ENCODE measurements around the gene LIPA. TPM values are rescaled to one million over a fixed set of nuclear protein-coding genes. Genes with fewer than 3 reads are reported as not detected.
"Not testable (repeated sequence)": the region's sequence is repeated elsewhere in the genome, so short reads cannot be mapped to it uniquely, and the experiment has no call there.

LIPA gene
- total RNA-seq, 5 donors from 2014 or later (not counting 1 experiment from before 2014, with no cell fraction given) = 23.2 to 38.2 (median 33.6) TPM

DNA sequence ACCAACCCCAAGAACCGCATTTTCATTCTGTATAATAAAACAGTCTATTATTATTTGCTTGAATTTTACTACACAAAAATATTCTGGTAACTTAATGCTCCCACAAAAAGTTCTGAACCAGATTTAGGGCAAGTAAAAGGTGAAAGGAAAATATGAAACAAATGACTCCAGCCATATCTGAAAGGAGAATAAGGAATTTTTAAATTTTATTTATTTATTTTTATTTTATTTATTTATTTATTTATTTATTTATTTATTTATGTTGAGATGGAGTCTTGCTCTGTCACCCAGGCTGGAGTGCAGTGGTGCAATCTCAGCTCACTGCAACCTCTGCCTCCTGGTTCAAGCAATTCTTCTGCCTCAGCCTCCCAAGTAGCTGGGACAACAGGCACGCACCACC, 4.0 kb downstream of the LIPA start:
- H3K4me3 ChIP-seq (ENCODE audit: control insufficient read depth in 1 of 2, extremely low read depth in 1 of 2, low read length in 1 of 2); ATAC-seq (replicated peaks in 1 of 4); H3K9me3 ChIP-seq; H3K27ac ChIP-seq (ENCODE audit: low read length); H3K27me3 Mint-ChIP-seq; H3K4me3 Mint-ChIP-seq; H3K27ac Mint-ChIP-seq; H3K9me3 Mint-ChIP-seq; CTCF ChIA-PET; H3K27me3 ChIP-seq (replicated peaks in 1 of 2; ENCODE audit: control insufficient read depth in 2 of 2, extremely low read depth in 1 of 2, insufficient read depth in 2 of 2, low read length in 1 of 2); DNase-seq; POLR2A ChIA-PET: not testable (repeated sequence)
- 91% methylated on average over 1 of the region's 2 CpGs for WGBS (ENCODE audit: insufficient coverage)
- Histone ChIP-seq H3K36me3 (ENCODE audit: control insufficient read depth in 2 of 2, extremely low read depth in 1 of 2, insufficient read depth in 1 of 2, low read length in 1 of 2) (peaks cover 0 to 11% of the 10 kb centered on the region in 2 donors), H3K4me1 (ENCODE audit: control insufficient read depth in 1 of 2, extremely low read depth in 1 of 2, insufficient read depth in 2 of 2, low read length in 2 of 2) (peaks cover 9 to 14% of the 10 kb centered on the region in 2 experiments)
- Mint-ChIP-seq H3K36me3 (peaks cover 12% of the 10 kb centered on the region), H3K4me1 (peaks cover 23 to 32% (median 29%) of the 10 kb centered on the region in 3 donors)

DNA sequence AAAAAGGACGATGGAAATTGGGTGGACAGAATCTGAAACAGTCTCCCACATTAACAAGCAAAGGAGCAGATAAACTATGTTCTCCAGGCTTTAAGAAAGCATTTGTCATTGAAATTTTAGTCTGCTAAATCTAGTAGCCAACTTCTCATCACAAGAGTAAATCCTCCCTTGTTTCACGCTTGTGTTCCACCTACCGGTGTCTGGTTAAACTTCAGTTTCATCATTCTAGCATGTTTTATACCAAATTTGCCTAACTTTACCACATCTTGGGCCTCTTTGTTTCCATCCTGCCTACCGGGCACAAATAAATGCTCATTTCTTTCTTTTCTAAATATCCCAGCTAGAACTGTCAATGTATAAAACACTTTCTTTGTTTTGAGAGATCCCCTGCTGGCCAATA, 5.8 kb downstream of the LIPA start:
- ChIA-PET POLR2A (no interaction called here), CTCF (no interaction called here)
- Mint-ChIP-seq H3K9me3 (no peaks in the 10 kb centered on the region), H3K4me1 (peaks cover 18 to 27% (median 25%) of the 10 kb centered on the region in 3 donors), H3K36me3 (peaks cover 18% of the 10 kb centered on the region), H3K27me3 (no peaks in the 10 kb centered on the region), H3K4me3 (no peak overlapping the region), H3K27ac (no peak overlapping the region)
- no peaks in the 10 kb centered on the region for H3K27me3 ChIP-seq (replicated peaks in 1 of 2; ENCODE audit: control insufficient read depth in 2 of 2, extremely low read depth in 1 of 2, insufficient read depth in 2 of 2, low read length in 1 of 2)
- H3K36me3 ChIP-seq (ENCODE audit: control insufficient read depth in 2 of 2, extremely low read depth in 1 of 2, insufficient read depth in 1 of 2, low read length in 1 of 2) = peaks cover 0 to 19% of the 10 kb centered on the region in 2 donors
- DNase-seq (no peak), ATAC-seq (replicated peaks in 1 of 4) (no peak)
- no peak overlapping the region for H3K4me3 ChIP-seq (ENCODE audit: control insufficient read depth in 1 of 2, extremely low read depth in 1 of 2, low read length in 1 of 2)
- H3K4me1 ChIP-seq (ENCODE audit: control insufficient read depth in 1 of 2, extremely low read depth in 1 of 2, insufficient read depth in 2 of 2, low read length in 2 of 2) = peaks cover 1 to 6% of the 10 kb centered on the region in 2 experiments
- 91% methylated on average over 2 of the region's 4 CpGs for WGBS (ENCODE audit: insufficient coverage)
- no peak overlapping the region for H3K27ac ChIP-seq (ENCODE audit: low read length)
- no peaks in the 10 kb centered on the region for H3K9me3 ChIP-seq

DNA sequence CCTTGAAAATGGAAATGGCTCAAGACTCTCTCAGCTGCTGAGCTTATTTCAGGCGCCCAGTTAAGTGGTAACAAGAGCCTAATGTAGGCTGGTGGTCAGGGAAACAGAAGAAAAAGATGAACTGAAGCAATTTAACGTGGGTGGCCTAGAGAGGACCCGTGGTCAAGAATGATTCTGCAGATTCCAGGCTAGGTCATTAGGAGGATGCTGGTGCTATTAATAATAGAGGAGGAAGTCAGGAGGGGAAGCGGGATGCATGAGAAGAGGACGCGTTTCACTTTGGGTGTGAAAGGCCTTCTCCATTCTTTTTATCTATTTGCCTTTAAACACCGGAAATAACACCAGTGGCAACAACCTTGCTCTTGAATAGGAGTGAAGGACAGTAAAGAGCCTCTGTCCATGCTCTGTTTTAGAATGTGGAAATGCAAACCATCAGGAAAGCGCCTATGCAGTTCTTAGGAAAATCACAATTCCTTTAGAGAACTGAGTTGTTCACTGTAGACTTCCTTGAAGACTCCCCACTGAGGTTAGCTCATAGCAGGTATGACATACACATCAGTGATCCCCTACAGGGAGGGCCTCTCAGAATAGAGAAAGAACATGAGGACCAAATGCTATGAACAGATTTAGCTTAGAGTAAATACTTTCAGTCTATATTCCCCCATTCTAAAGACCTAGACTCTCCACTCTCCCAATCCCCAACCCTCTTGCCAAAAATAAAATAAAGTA, 8.6 kb downstream of the LIPA start:
- ATAC-seq (replicated peaks in 1 of 4) (no peak), DNase-seq (no peak)
- Mint-ChIP-seq H3K4me1 (peaks cover 6 to 9% (median 6%) of the 10 kb centered on the region in 3 donors), H3K36me3 (peaks cover 35% of the 10 kb centered on the region), H3K27ac (no peak overlapping the region), H3K4me3 (no peak overlapping the region), H3K9me3 (no peaks in the 10 kb centered on the region), H3K27me3 (no peaks in the 10 kb centered on the region)
- WGBS (ENCODE audit: insufficient coverage) = 84% methylated on average over 3 of the region's 8 CpGs
- ChIA-PET POLR2A (no interaction called here), CTCF (no interaction called here)
- Histone ChIP-seq H3K4me3 (ENCODE audit: control insufficient read depth in 1 of 2, extremely low read depth in 1 of 2, low read length in 1 of 2) (no peak overlapping the region), H3K9me3 (no peaks in the 10 kb centered on the region), H3K36me3 (ENCODE audit: control insufficient read depth in 2 of 2, extremely low read depth in 1 of 2, insufficient read depth in 1 of 2, low read length in 1 of 2) (peaks cover 0 to 29% of the 10 kb centered on the region in 2 donors), H3K27me3 (replicated peaks in 1 of 2; ENCODE audit: control insufficient read depth in 2 of 2, extremely low read depth in 1 of 2, insufficient read depth in 2 of 2, low read length in 1 of 2) (no peaks in the 10 kb centered on the region), H3K4me1 (ENCODE audit: control insufficient read depth in 1 of 2, extremely low read depth in 1 of 2, insufficient read depth in 2 of 2, low read length in 2 of 2) (peaks cover 0 to 2% of the 10 kb centered on the region in 2 experiments), H3K27ac (ENCODE audit: low read length) (no peak overlapping the region)

DNA sequence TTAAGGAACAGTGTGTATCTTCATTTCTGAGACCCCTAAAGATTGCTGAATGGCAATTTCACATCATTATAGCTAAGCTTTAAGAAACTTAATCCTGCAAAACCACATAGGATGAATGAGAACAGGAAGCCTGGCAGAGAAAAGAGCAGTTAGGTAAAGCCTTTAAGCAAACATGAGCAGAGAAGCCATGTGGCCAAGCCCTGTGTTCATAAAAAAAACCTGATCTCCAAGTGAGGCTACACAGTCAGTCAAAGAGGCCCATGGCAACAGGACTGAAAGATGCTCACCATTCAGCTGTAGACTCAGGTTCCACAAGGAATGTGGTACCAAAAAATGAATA, 9.3 kb downstream of the LIPA start:
- CTCF ChIA-PET = interaction anchor here in 1 of 2 donors (0.6 kb wide), 1 partner anchor 158 kb away, joined by 5 read pairs; no protein-coding TSS in a partner anchor
- Mint-ChIP-seq H3K4me3 (no peak overlapping the region), H3K27me3 (no peaks in the 10 kb centered on the region), H3K27ac (no peak overlapping the region), H3K9me3 (no peaks in the 10 kb centered on the region), H3K4me1 (peaks cover 6 to 7% (median 6%) of the 10 kb centered on the region in 3 donors), H3K36me3 (peaks cover 39% of the 10 kb centered on the region)
- Histone ChIP-seq H3K27me3 (replicated peaks in 1 of 2; ENCODE audit: control insufficient read depth in 2 of 2, extremely low read depth in 1 of 2, insufficient read depth in 2 of 2, low read length in 1 of 2) (no peaks in the 10 kb centered on the region), H3K9me3 (no peaks in the 10 kb centered on the region), H3K4me3 (ENCODE audit: control insufficient read depth in 1 of 2, extremely low read depth in 1 of 2, low read length in 1 of 2) (no peak overlapping the region), H3K4me1 (ENCODE audit: control insufficient read depth in 1 of 2, extremely low read depth in 1 of 2, insufficient read depth in 2 of 2, low read length in 2 of 2) (peaks cover 0 to 2% of the 10 kb centered on the region in 2 experiments), H3K36me3 (ENCODE audit: control insufficient read depth in 2 of 2, extremely low read depth in 1 of 2, insufficient read depth in 1 of 2, low read length in 1 of 2) (peaks cover 0 to 29% of the 10 kb centered on the region in 2 donors), H3K27ac (ENCODE audit: low read length) (no peak overlapping the region)
- POLR2A ChIA-PET = no interaction called here
- DNase-seq (no peak), ATAC-seq (replicated peaks in 1 of 4) (no peak)

DNA sequence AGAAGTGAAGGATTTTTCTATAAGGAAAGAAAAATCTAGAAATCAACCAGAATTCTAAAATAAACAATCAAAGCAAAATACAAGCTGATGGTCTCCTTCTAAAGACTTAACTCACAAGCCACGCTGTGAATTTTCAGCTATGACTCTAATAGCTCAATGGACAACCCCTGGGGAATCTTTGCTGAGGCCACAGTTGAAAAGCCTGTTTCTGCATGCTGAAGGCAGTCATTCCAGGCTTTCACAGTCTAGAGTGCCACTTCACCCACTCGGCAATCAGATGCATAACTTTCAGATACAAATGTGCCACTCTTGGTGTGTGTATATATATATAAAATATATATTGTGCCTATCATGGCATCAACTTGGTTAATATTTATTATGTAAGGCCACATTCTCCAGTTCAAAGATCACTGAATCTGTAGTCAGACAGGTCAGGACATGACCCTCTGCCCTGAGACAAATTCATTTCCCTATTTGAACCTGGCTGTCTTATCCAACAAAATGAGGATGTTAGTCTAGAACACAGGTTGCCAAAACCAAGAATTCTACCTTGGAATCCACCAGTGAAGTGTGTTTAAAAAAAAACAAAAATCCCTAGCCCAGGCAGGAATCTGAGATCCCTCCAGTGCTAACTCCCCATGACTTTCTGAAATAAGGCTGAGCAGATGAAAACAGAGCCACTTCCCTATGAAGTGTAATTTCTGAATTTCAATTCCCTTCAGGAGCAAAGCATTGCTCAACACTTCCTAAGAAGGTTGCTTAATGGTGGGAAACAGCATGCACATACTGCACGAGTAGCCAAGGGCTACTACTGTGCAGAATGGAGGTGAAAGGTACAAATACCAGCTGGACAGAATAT, 9.9 kb downstream of the LIPA start:
- Mint-ChIP-seq H3K9me3 (no peaks in the 10 kb centered on the region), H3K27me3 (no peaks in the 10 kb centered on the region), H3K27ac (no peak overlapping the region), H3K4me1 (peaks cover 6 to 7% (median 6%) of the 10 kb centered on the region in 3 donors), H3K36me3 (peaks cover 42% of the 10 kb centered on the region), H3K4me3 (no peak overlapping the region)
- H3K27ac ChIP-seq (ENCODE audit: low read length) = no peak overlapping the region
- ATAC-seq (replicated peaks in 1 of 4) (no peak), DNase-seq (no peak)
- 55% methylated on average over 1 of the region's 3 CpGs for WGBS (ENCODE audit: insufficient coverage)
- H3K27me3 ChIP-seq (replicated peaks in 1 of 2; ENCODE audit: control insufficient read depth in 2 of 2, extremely low read depth in 1 of 2, insufficient read depth in 2 of 2, low read length in 1 of 2) = no peaks in the 10 kb centered on the region
- H3K36me3 ChIP-seq (ENCODE audit: control insufficient read depth in 2 of 2, extremely low read depth in 1 of 2, insufficient read depth in 1 of 2, low read length in 1 of 2) = peaks cover 0 to 29% of the 10 kb centered on the region in 2 donors
- H3K4me1 ChIP-seq (ENCODE audit: control insufficient read depth in 1 of 2, extremely low read depth in 1 of 2, insufficient read depth in 2 of 2, low read length in 2 of 2) = peaks cover 0 to 2% of the 10 kb centered on the region in 2 experiments
- ChIA-PET CTCF (interaction anchor here (0.5 to 0.9 kb wide), 3 partner anchors 8 to 157 kb away, joined by 3 to 5 read pairs (median 4); no protein-coding TSS in a partner anchor), POLR2A (no interaction called here)
- H3K4me3 ChIP-seq (ENCODE audit: control insufficient read depth in 1 of 2, extremely low read depth in 1 of 2, low read length in 1 of 2) = no peak overlapping the region
- H3K9me3 ChIP-seq = no peaks in the 10 kb centered on the region

DNA sequence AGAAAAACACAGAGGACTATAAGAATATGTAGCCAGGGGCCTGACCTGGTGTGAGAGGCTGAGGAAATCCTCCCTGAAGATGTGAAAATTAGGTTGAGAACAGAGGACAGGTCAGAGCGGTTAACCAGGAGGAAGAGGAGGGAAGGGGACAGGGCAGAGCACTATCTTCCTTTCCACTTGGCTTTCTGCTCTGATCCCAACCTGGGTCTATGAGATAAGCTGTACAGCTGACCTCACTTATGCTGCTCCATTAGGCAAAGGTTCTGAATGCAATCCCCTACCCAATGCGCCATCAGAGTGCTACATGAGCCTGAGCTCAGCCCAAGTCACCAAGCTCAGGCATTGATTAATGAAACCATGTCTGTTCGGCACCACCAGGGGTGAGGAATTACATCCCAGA, 10.5 kb downstream of the LIPA start:
- WGBS (ENCODE audit: insufficient coverage) = 100% methylated on average over 1 of the region's 3 CpGs
- no peak for ATAC-seq (replicated peaks in 1 of 4)
- POLR2A ChIA-PET = no interaction called here

More for the DNA sequence above, 10.5 kb downstream of the LIPA start:
- no peak overlapping the region for H3K4me3 ChIP-seq (ENCODE audit: control insufficient read depth in 1 of 2, extremely low read depth in 1 of 2, low read length in 1 of 2)
- H3K4me1 ChIP-seq (ENCODE audit: control insufficient read depth in 1 of 2, extremely low read depth in 1 of 2, insufficient read depth in 2 of 2, low read length in 2 of 2) = peaks cover 0 to 2% of the 10 kb centered on the region in 2 experiments
- no peaks in the 10 kb centered on the region for H3K9me3 ChIP-seq
- CTCF ChIA-PET = interaction anchor here (0.5 to 0.9 kb wide), 2 partner anchors 8 to 24 kb away, joined by 3 to 4 read pairs; no protein-coding TSS in a partner anchor
- Mint-ChIP-seq H3K36me3 (peaks cover 47% of the 10 kb centered on the region), H3K27ac (no peak overlapping the region), H3K9me3 (no peaks in the 10 kb centered on the region), H3K4me3 (no peak overlapping the region), H3K27me3 (no peaks in the 10 kb centered on the region), H3K4me1 (peaks cover 6 to 12% (median 7%) of the 10 kb centered on the region in 3 donors)
- H3K27ac ChIP-seq (ENCODE audit: low read length) = no peak overlapping the region
- H3K27me3 ChIP-seq (replicated peaks in 1 of 2; ENCODE audit: control insufficient read depth in 2 of 2, extremely low read depth in 1 of 2, insufficient read depth in 2 of 2, low read length in 1 of 2) = no peaks in the 10 kb centered on the region
- DNase-seq = no peak
- H3K36me3 ChIP-seq (ENCODE audit: control insufficient read depth in 2 of 2, extremely low read depth in 1 of 2, insufficient read depth in 1 of 2, low read length in 1 of 2) = peaks cover 0 to 29% of the 10 kb centered on the region in 2 donors

Data from T-cell (primary cell).